ENCODE measurements around the gene KCMF1. TPM values are rescaled to one million over a fixed set of nuclear protein-coding genes. Genes with fewer than 3 reads are reported as not detected.

KCMF1 gene
- 41.6 and 45.6 TPM in 2 replicates for total RNA-seq

DNA sequence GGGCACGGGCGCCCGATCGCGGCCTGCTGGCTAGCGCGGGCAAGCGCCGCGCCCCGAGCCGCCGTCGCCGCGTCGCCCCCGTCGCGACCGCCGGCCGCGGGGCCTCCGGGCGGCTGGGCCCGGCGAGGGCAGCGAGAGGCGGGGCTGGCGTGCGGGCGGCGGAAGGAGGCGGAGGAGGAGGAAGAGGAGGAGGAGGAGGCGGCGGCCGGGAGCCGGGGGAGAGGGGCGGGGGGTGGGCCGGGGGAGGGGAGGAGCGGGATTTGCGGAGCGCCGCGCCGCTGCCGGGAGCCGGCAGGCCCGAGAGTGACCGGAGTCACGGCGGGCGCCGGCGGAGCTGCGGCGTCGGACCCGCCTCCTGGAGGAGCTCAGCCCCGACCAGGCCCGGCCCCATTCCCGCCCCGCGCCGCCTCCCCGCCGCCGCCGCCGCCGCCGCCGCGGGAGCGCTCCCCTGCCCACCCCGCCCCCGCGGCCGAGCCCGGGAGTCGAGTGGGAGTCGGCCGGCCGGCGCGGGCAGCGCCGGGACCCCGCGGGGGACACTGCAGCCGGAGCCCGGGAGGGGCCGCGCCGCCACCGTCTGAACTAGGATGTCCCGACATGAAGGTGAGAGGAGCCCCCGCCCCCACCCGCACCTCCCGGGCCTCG is at the start of gene KCMF1:
Gene KCMF1 (plus strand): TSS at position 294 of the 642 bp plus-strand sequence. CDS start 291 bp downstream, at position 585.

Other genes with a start within 250 kb of the KCMF1 start
- gene TRABD2A, start 90.1 kb upstream of the KCMF1 start, total RNA-seq = 3.5 and 6.8 TPM in 2 replicates
- gene TMSB10, start 65.5 kb upstream of the KCMF1 start, total RNA-seq = 6,308 and 14,933 TPM in 2 replicates
- gene TCF7L1, start 162.2 kb downstream of the KCMF1 start, total RNA-seq = 1.5 and 2.4 TPM in 2 replicates

All from bronchial smooth muscle cell (primary cell).